DMS153 treated with DMSO at 0.1 percent for 48 hours (cell line): ENCODE measurements around the gene ZNF714.

Source experiments
- DNase-seq: peaks from one replicate; lab custom pipeline; 2025; ENCODE audit not compliant: unreplicated experiment; lab: John Stamatoyannopoulos, UW

ZNF714 gene

GRCh38 chr19:21082011-21082975, at the start of gene ZNF714:
Gene ZNF714, plus strand, starts transcription at chr19:21082203. Its CDS starts 16,066 bp downstream, at chr19:21098269.
- DNase-seq: peak; percentile 89

- no peak for DNase-seq
These were observed 37.0 kb upstream of the ZNF714 start for GRCh38 chr19:21045028-21045427.

- DNase-seq: no peak
These were observed 35.5 kb upstream of the ZNF714 start for GRCh38 chr19:21046489-21046888.

- no peak for DNase-seq
These were observed 34.3 kb upstream of the ZNF714 start for GRCh38 chr19:21047716-21048115.

- no peak for DNase-seq
These were observed 29.1 kb upstream of the ZNF714 start for GRCh38 chr19:21052902-21053301.

GRCh38 chr19:21065336-21065735, 16.7 kb upstream of the ZNF714 start:
- no peak for DNase-seq

GRCh38 chr19:21084343-21084742, 2.3 kb downstream of the ZNF714 start:
- DNase-seq: no peak

GRCh38 chr19:21087871-21088270, 5.9 kb downstream of the ZNF714 start:
- no peak for DNase-seq

- DNase-seq: no peak
These were observed 10.1 kb downstream of the ZNF714 start for GRCh38 chr19:21092109-21092508.

- no peak for DNase-seq
These were observed 12.5 kb downstream of the ZNF714 start for GRCh38 chr19:21094347-21095025.

GRCh38 chr19:21098291-21098690, 16.3 kb downstream of the ZNF714 start:
- no peak for DNase-seq

GRCh38 chr19:21101521-21102242, 19.7 kb downstream of the ZNF714 start:
- DNase-seq: no peak

- no peak for DNase-seq
These were observed 27.1 kb downstream of the ZNF714 start for GRCh38 chr19:21109116-21109515.

- no peak for DNase-seq
These were observed 28.2 kb downstream of the ZNF714 start for GRCh38 chr19:21110183-21110582.

GRCh38 chr19:21115430-21115829, 33.4 kb downstream of the ZNF714 start:
- DNase-seq: no peak

- DNase-seq: no peak
These were observed 35.3 kb downstream of the ZNF714 start for GRCh38 chr19:21117041-21117907.

GRCh38 chr19:21126078-21126477, 44.1 kb downstream of the ZNF714 start:
- DNase-seq: no peak

GRCh38 chr19:21127001-21127400, 45.0 kb downstream of the ZNF714 start:
- no peak for DNase-seq

GRCh38 chr19:21127898-21128297, 45.9 kb downstream of the ZNF714 start:
- DNase-seq: no peak

- DNase-seq: no peak
These were observed 47.1 kb downstream of the ZNF714 start for GRCh38 chr19:21128901-21129698.
